Heart right ventricle (tissue), 16 donors: Measurements from ENCODE around the gene EIF1. TPM values are rescaled to one million over a fixed set of nuclear protein-coding genes. Genes with fewer than 3 reads are reported as not detected.

Experiments
- ATAC-seq, 8 donors: fragments of 200-7000 bp; cut with Tn5 transposase; one replicate each; pipeline ENCODE4 v1.9.1; 2020; ENCODE audit warnings: mild to moderate bottlenecking in 8 of 8, moderate library complexity in 8 of 8, moderate number of reproducible peaks in 1 of 8
- DNase-seq, 2 donors: peaks; one replicate each; pipeline ENCODE4 v3.0.0-alpha.2; 2020
- H3K27ac ChIP-seq, 10 donors: fragments of 200-600 bp; sonication (generic) in 2 of 10; one replicate each; pipeline versions ENCODE4 v1.5.0 to v1.8.0; 2020 to 2022; ENCODE audit warnings: mild to moderate bottlenecking in 3 of 10
- H3K27me3 ChIP-seq, 7 donors: fragments of 200-600 bp; one replicate each; pipeline ENCODE4 v1.8.0; 2021 to 2022; ENCODE audit warnings: mild to moderate bottlenecking in 2 of 7
- H3K36me3 ChIP-seq, 9 donors: fragments of 200-600 bp; sonication (generic) in 1 of 9; one replicate each; pipeline versions ENCODE4 v1.5.0 to v1.8.0; 2020 to 2022; ENCODE audit warnings: mild to moderate bottlenecking in 2 of 9
- H3K4me1 ChIP-seq, 9 donors: fragments of 200-600 bp; sonication (generic) in 1 of 9; one replicate each; pipeline versions ENCODE4 v1.5.0 to v1.8.0; 2020 to 2022; ENCODE audit warnings: mild to moderate bottlenecking in 4 of 9
- H3K4me3 ChIP-seq, 10 donors: fragments of 200-600 bp; sonication (generic) in 2 of 10; one replicate each; pipeline versions ENCODE4 v1.5.0 to v1.8.0; 2020 to 2022; ENCODE audit warnings: mild to moderate bottlenecking in 7 of 10, moderate library complexity in 2 of 10
- H3K9me3 ChIP-seq, 11 donors: fragments of 200-600 bp in 10 of 11; sonication (generic) in 2 of 11; one replicate each; pipeline versions ENCODE4 v1.5.0 to v1.8.0; 2013 to 2022; ENCODE audit warnings: mild to moderate bottlenecking in 2 of 11, control low read depth in 1 of 11, moderate library complexity in 1 of 11
- WGBS, 2 donors: extraction: QIAGEN DNeasy Blood & Tissue Kit; methylation state at CpG; one replicate each; pipeline ENCODE4 v1.1.7; 2013; ENCODE audit warnings: inconsistent platforms in 1 of 2; 5-methylcytosine and 5-hydroxymethylcytosine counted together
- intact Hi-C, 10 donors: fragments of 100-400 bp; cut with DNase I; formaldehyde crosslinking; loops; one replicate each; pipeline versions ENCODE4 v1.11.1 to v1.14.2; 2022
- polyA plus RNA-seq, 2 donors: library from polyadenylated mRNA; stranded (reverse); fragments of 200-250 nt; gene quantifications; one replicate each; pipeline ENCODE4 v1.2.3, GENCODE V29; 2013
- total RNA-seq, 10 donors: library from RNA; stranded (reverse); fragmentation: NEBNext Ultra II Directional in 3 of 10; extraction: Animal tissue kit (Norgen Biotek cat#: 25700) in 3 of 10; gene quantifications; one replicate each; pipeline versions ENCODE4 v1.2.1 to v1.2.4, GENCODE V29; 2021 to 2023
- TF ChIP-seq, protein P1 (sequence below), 9 donors: fragments of 200-600 bp; sonication (generic) in 2 of 9; IDR thresholded peaks; one replicate each; pipeline versions ENCODE4 v1.5.0 to v1.8.0; 2021 to 2022; ENCODE audit warnings: antibody characterized with exemption in 9 of 9, mild to moderate bottlenecking in 5 of 9, moderate library complexity in 1 of 9
- donor health status: Arrhythmogenic right ventricular cardiomyopathy.
- donor health status: ischemic (EF 13 %, LVEDD 7.1; RV severe dilation, severe dysfunction).
- donor health status: healthy with polysubstance abuse.
- donor health status: DM: no; HTN: yes; CAD: no.
- donor health status: DM: no; HTN: no; CAD: no.
- donor health status: ischemic (EF 25% LVEDD 6.9; RV normal size, moderate dysfunction).
- donor health status: ischemic (EF 25% LVEDD 5.7; RV mildly dilated, moderate dysfunction).
- donor health status: healthy.
- donor health status: DM: yes; HTN: yes; CAD: no.
- donor health status: Ischemic cardiomyopathy.
- donor health status: ischemic (EF 35%, LVEDD 5.7; RV mildly dilated, moderate dysfunction).
- donor health status: nonischemic (EF 11% LVEDD 7.7; RV severe dilation, severe dysfunction).
- donor health status: DM: yes; HTN: yes; CAD: no.
- donor health status: PGD.
- donor health status: ischemic (EF 29% LVEDD 5.4; RV normal size, mild dysfunction).
- donor health status: nonischemic (EF 23%, LVEDD 6.1; RV moderate dilation, normal function).

The EIF1 gene
- total and polyA plus RNA-seq, 12 donors = 551 to 1,330 (median 1,272) TPM

GRCh38 chr17:41717408-41718286 lies 29.0 kb downstream of the EIF1 start:
- Histone ChIP-seq H3K4me3 (no peak overlapping the region), H3K27me3 (peaks cover 0 to under 1% (median 0%) of the 10 kb centered on the region in 7 donors), H3K9me3 (no peaks in the 10 kb centered on the region), H3K4me1 (peaks cover 0 to 11% (median 0%) of the 10 kb centered on the region in 9 donors), H3K27ac (no peak overlapping the region), H3K36me3 (no peaks in the 10 kb centered on the region)
- ATAC-seq (no peak), DNase-seq (no peak)
- TF ChIP-seq, protein P1, sequence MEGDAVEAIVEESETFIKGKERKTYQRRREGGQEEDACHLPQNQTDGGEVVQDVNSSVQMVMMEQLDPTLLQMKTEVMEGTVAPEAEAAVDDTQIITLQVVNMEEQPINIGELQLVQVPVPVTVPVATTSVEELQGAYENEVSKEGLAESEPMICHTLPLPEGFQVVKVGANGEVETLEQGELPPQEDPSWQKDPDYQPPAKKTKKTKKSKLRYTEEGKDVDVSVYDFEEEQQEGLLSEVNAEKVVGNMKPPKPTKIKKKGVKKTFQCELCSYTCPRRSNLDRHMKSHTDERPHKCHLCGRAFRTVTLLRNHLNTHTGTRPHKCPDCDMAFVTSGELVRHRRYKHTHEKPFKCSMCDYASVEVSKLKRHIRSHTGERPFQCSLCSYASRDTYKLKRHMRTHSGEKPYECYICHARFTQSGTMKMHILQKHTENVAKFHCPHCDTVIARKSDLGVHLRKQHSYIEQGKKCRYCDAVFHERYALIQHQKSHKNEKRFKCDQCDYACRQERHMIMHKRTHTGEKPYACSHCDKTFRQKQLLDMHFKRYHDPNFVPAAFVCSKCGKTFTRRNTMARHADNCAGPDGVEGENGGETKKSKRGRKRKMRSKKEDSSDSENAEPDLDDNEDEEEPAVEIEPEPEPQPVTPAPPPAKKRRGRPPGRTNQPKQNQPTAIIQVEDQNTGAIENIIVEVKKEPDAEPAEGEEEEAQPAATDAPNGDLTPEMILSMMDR (IDR thresholded peaks at IDR 0.05) = no peak
- 70 to 74% methylated on average over 15 of the region's 15 CpGs for WGBS, 2 donors
- intact Hi-C loops = no loop called here

DNA sequence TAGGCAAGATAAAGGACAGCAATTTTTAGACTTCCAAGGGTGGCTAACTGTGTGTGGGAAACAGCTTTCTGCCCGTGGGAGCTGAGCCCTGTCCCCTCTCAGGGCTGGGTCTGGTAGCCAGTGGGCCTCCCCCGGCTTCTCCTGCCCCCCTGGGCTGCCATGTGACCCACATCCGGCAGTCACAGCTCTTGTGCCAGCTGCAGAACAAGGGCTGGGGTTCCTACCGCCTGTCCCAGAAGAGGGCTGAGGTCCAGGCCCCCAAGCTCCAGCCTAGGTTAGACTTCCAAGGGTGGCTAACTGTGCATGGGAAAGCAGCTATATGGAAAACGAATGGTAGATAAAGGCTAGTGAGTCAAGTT lies 29.6 kb downstream of the EIF1 start:
- H3K36me3 ChIP-seq = no peaks in the 10 kb centered on the region
- TF ChIP-seq, protein P1 (IDR thresholded peaks at IDR 0.05) = no peak
- no peaks in the 10 kb centered on the region for H3K9me3 ChIP-seq
- no peak overlapping the region for H3K27ac ChIP-seq
- no peaks in the 10 kb centered on the region for H3K27me3 ChIP-seq
- H3K4me3 ChIP-seq = no peak overlapping the region
- ATAC-seq (no peak), DNase-seq (no peak)
- WGBS, 2 donors = 55 to 56% methylated on average over 5 of the region's 5 CpGs
- intact Hi-C loops = no loop called here
- peaks cover 0 to 11% (median 0%) of the 10 kb centered on the region in 9 donors for H3K4me1 ChIP-seq

DNA sequence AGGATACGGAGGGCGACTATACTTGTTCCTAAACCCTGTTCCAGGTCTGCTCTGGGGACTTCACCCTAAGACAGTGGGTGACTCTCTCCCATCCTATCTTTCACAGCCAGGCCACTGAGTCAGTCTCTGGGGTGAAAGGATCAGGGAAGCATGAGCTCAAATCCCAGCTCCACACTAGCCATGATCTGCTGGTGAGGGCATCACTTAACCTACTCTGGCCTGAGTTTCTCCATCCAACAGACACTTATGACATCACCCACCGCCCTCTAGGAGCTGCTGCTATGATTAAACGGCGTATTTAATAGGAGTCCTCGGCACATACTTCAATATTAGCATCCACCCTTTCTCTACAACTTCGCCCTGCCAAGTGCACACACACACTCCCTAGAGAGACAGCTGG lies 33.5 kb downstream of the EIF1 start:
- Histone ChIP-seq H3K4me1 (peaks cover 0 to 9% (median 0%) of the 10 kb centered on the region in 9 donors), H3K36me3 (no peaks in the 10 kb centered on the region), H3K27ac (no peak overlapping the region), H3K9me3 (no peaks in the 10 kb centered on the region), H3K27me3 (no peaks in the 10 kb centered on the region), H3K4me3 (no peak overlapping the region)
- WGBS, 2 donors = 86 to 90% methylated on average over 7 of the region's 7 CpGs
- DNase-seq = no peak
- TF ChIP-seq, protein P1 (IDR thresholded peaks at IDR 0.05) = no peak
- intact Hi-C loops = no loop called here
- ATAC-seq = no peak

DNA sequence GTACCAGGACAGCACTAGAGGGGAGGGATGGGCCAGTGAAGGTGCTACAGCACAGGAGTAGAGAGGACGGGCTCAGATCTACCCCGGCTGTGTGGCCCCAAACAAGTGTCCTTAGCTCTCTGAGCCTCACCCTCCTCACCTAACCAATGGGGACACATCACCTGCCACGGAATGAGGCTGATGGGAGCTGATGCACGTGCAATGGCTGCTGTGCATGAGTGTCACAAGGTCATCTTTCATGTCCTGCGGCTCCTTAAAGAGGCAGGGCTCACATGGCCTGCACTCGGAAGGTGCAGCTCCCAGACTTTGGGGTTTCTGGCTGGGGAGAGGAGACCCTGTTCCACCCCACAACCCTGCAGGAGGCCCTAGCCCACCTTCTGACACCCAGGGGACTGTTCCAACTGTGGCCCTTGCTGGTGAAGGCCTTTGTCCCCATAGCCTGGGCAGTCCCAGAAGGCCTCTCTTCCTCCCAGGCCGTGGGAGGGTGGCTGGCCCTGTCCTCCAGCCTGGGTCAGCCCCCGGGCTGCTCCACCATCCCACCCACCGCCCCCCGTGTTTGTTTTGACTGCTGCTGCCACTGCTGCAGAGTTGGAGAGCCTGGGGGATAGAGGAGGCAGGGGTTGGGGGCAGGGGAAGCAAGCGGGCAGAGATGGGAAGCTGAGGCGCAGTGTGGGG lies 35.3 kb downstream of the EIF1 start:
- Histone ChIP-seq H3K27me3 (no peaks in the 10 kb centered on the region), H3K36me3 (no peaks in the 10 kb centered on the region), H3K9me3 (no peaks in the 10 kb centered on the region), H3K4me1 (no peaks in the 10 kb centered on the region), H3K27ac (no peak overlapping the region), H3K4me3 (no peak overlapping the region)
- ATAC-seq = no peak
- TF ChIP-seq, protein P1 (IDR thresholded peaks at IDR 0.05) = no peak
- DNase-seq = no peak
- intact Hi-C loops = no loop called here
- 77 to 79% methylated on average over 12 of the region's 12 CpGs for WGBS, 2 donors
